AG04449 (cell line): ENCODE results near the gene RHBDL1.

ENCODE experiments used
- CTCF ChIA-PET: fragments of 350-600 bp; formaldehyde crosslinking; extraction: SDS; loops from one replicate; lab custom pipeline; 2021; ENCODE audit warnings: antibody characterized with exemption; lab: Yijun Ruan, JAX
- POLR2A ChIA-PET: fragments of 400-600, 350-600 bp; formaldehyde crosslinking; extraction: SDS; loops from one replicate; lab custom pipeline; 2020; ENCODE audit warnings: antibody characterized with exemption, inconsistent platforms; lab: Yijun Ruan, JAX
- DNase-seq: peaks from one replicate; pipeline ENCODE4 v3.0.0-alpha.2; 2010; ENCODE audit warnings: low read depth, low spot score
- H3K4me3 ChIP-seq: 2 replicates; pipeline ENCODE4 v1.5.1; 2011; ENCODE audit warnings: low read depth, mild to moderate bottlenecking, control low read depth, low read length
- CTCF ChIP-seq: IDR thresholded peaks from one replicate; pipeline ENCODE4 v1.5.1; 2011; ENCODE audit warnings: mild to moderate bottlenecking, moderate library complexity, low read length, control low read depth, inconsistent platforms; ENCODE audit not compliant: insufficient read depth; ENCODE audit errors: missing control alignments

The RHBDL1 gene

GRCh38 chr16:716768-717325 is 41.4 kb downstream of the RHBDL1 start:
- CTCF ChIA-PET, result interaction anchor here (0.8 to 10.1 kb wide), 7 partner anchors 10 to 339 kb away, joined by 3 to 210 read pairs (median 5); partner anchors contain the start of genes CCDC78, CHTF18, HAGHL and RPUSD1
- peak overlapping the region; percentile 65; the same call in 1 of the 2 replicates for H3K4me3 ChIP-seq
- TF ChIP-seq CTCF, result no peak
- no peak for DNase-seq
- POLR2A ChIA-PET, result no interaction called here

- CTCF ChIA-PET, result interaction anchor here (1.0 to 10.1 kb wide), 2 partner anchors 68 to 139 kb away, joined by 3 to 210 read pairs; partner anchors contain the start of genes CHTF18 and RPUSD1
- no peak overlapping the region for H3K4me3 ChIP-seq
- TF ChIP-seq CTCF, result no peak
- DNase-seq, result no peak
- POLR2A ChIA-PET, result no interaction called here
Measured at GRCh38 chr16:717450-718245, 42.2 kb downstream of the RHBDL1 start.

- CTCF ChIA-PET, result interaction anchor here (3.4 kb wide), 1 partner anchor 68 kb away, joined by 25 read pairs; no protein-coding TSS in a partner anchor
Measured at GRCh38 chr16:718389-718788, 42.9 kb downstream of the RHBDL1 start.

GRCh38 chr16:718922-719321 is 43.5 kb downstream of the RHBDL1 start:
- ChIA-PET POLR2A (interaction anchor here (0.9 kb wide), 1 partner anchor 70 kb away, joined by 3 read pairs; the partner anchor contains the start of genes CHTF18 and RPUSD1), CTCF (interaction anchor here (0.7 to 3.4 kb wide), 7 partner anchors 9 to 457 kb away, joined by 3 to 25 read pairs (median 6); no protein-coding TSS in a partner anchor)
- DNase-seq, result no peak
- TF ChIP-seq CTCF, result no peak
- H3K4me3 ChIP-seq, result no peak overlapping the region

More at GRCh38 chr16:718389-718788, 42.9 kb downstream of the RHBDL1 start:
- H3K4me3 ChIP-seq, result no peak overlapping the region
- DNase-seq, result no peak
- no peak for TF ChIP-seq CTCF
- POLR2A ChIA-PET, result no interaction called here

GRCh38 chr16:719815-720446 is 44.5 kb downstream of the RHBDL1 start:
- ChIA-PET CTCF (interaction anchor here (0.6 to 3.4 kb wide), 18 partner anchors 8 to 456 kb away, joined by 3 to 25 read pairs (median 4); partner anchors contain the start of gene CIAO3), POLR2A (interaction anchor here (0.9 to 1.5 kb wide), 4 partner anchors 10 to 69 kb away, joined by 3 to 7 read pairs (median 4); partner anchors contain the start of genes CHTF18 and RPUSD1)
- peak; percentile 29 for TF ChIP-seq CTCF
- H3K4me3 ChIP-seq, result peak overlapping the region; percentile 75
- no peak for DNase-seq
